Posterior cingulate gyrus (tissue), 11 donors: ENCODE results near the gene ATP11A.
"Not testable (repeated sequence)": the region's sequence is repeated elsewhere in the genome, so short reads cannot be mapped to it uniquely, and the experiment has no call there.

ENCODE experiments used
- DNase-seq, 10 donors: peaks; one replicate each; pipeline versions ENCODE4 v3.0.0 to v3.0.0-alpha.2; 2020 to 2021; ENCODE audit warnings: mixed read lengths in 3 of 10
- intact Hi-C: fragments of 100-400 bp; cut with DNase I; formaldehyde crosslinking; loops from one replicate; pipeline ENCODE4 v1.15.1; 2023

The ATP11A gene

GRCh38 chr13:112781881-112782361, 92.1 kb downstream of the ATP11A start:
- peak in 6 of 10 donors; percentile 45 to 93 (median 65) for DNase-seq
- intact Hi-C loops: no loop called here

GRCh38 chr13:112782429-112783010, 92.7 kb downstream of the ATP11A start:
- intact Hi-C loops: no loop called here
- DNase-seq: peak in 1 of 10 donors; percentile 74

GRCh38 chr13:112783135-112783977, 93.5 kb downstream of the ATP11A start:
- peak in 1 of 10 donors; percentile 69 for DNase-seq
- intact Hi-C loops: no loop called here

GRCh38 chr13:112783978-112784371, 94.1 kb downstream of the ATP11A start:
- DNase-seq: no peak
- intact Hi-C loops: no loop called here

GRCh38 chr13:112784811-112785482, 95.1 kb downstream of the ATP11A start:
- DNase-seq: peak in 1 of 10 donors; percentile 73
- intact Hi-C loops: no loop called here

- peak in 1 of 10 donors; percentile 66 for DNase-seq
- intact Hi-C loops: no loop called here
These were observed 95.6 kb downstream of the ATP11A start for GRCh38 chr13:112785483-112785856.

GRCh38 chr13:112786810-112787209, 97.0 kb downstream of the ATP11A start:
- intact Hi-C loops, DNase-seq: not testable (repeated sequence)

- peak in 1 of 10 donors; percentile 49 for DNase-seq
- intact Hi-C loops: no loop called here
These were observed 101.2 kb downstream of the ATP11A start for GRCh38 chr13:112790735-112791641.

- DNase-seq: peak in 1 of 10 donors; percentile 45
- intact Hi-C loops: no loop called here
These were observed 102.0 kb downstream of the ATP11A start for GRCh38 chr13:112791663-112792440.

- intact Hi-C loops: no loop called here
- DNase-seq: no peak
These were observed 102.7 kb downstream of the ATP11A start for GRCh38 chr13:112792511-112792910.

GRCh38 chr13:112793545-112794445, 104.0 kb downstream of the ATP11A start:
- intact Hi-C loops: no loop called here
- DNase-seq: peak in 1 of 10 donors; percentile 62

- DNase-seq: no peak
- intact Hi-C loops: no loop called here
These were observed 105.4 kb downstream of the ATP11A start for GRCh38 chr13:112795277-112795676.

- intact Hi-C loops: no loop called here
- no peak for DNase-seq
These were observed 106.5 kb downstream of the ATP11A start for GRCh38 chr13:112796190-112796915.

- no peak for DNase-seq
These were observed 109.6 kb downstream of the ATP11A start for GRCh38 chr13:112799394-112799793.

GRCh38 chr13:112800057-112800456, 110.2 kb downstream of the ATP11A start:
- DNase-seq: no peak
- intact Hi-C loops: no loop called here

More at GRCh38 chr13:112799394-112799793, 109.6 kb downstream of the ATP11A start:
- intact Hi-C loops: no loop called here

GRCh38 chr13:112800807-112801206, 111.0 kb downstream of the ATP11A start:
- DNase-seq, intact Hi-C loops: not testable (repeated sequence)

- DNase-seq: no peak
- intact Hi-C loops: no loop called here
These were observed 113.0 kb downstream of the ATP11A start for GRCh38 chr13:112802802-112803195.

- intact Hi-C loops: no loop called here
- DNase-seq: no peak
These were observed 113.6 kb downstream of the ATP11A start for GRCh38 chr13:112803422-112803821.
